Measurements from ENCODE around the gene MAN1C1. TPM values are rescaled to one million over a fixed set of nuclear protein-coding genes. Genes with fewer than 3 reads are reported as not detected.

MAN1C1 gene
- total RNA-seq, 1 experiment from 2014 or later: 16.8 TPM

- TF ChIP-seq AR (CRISPR knock-in tag; IDR thresholded peaks at IDR 0.05): no peak
- no peak for TF ChIP-seq NR2C2 (CRISPR knock-in tag; IDR thresholded peaks at IDR 0.05)
- no peak for TF ChIP-seq NFYB (CRISPR knock-in tag; conservative IDR thresholded peaks at IDR 0.05; ENCODE audit: low read depth)
- TF ChIP-seq ZNF396 (CRISPR knock-in tag; IDR thresholded peaks at IDR 0.05; ENCODE audit: borderline replicate concordance): no peak
Measured at GRCh38 chr1:25787760-25788166, 171.2 kb downstream of the MAN1C1 start (continued).

- ChIA-PET POLR2A (no interaction called here), CTCF (interaction anchor here (1.4 kb wide), 1 partner anchor 10 kb away, joined by 4 read pairs; no protein-coding TSS in a partner anchor)
- Mint-ChIP-seq H3K27me3 (ENCODE audit: low read depth) (no peaks in the 10 kb centered on the region; the same call in 1 of the 2 replicates), H3K9me3 (no peaks in the 10 kb centered on the region), H3K27ac (no peak overlapping the region), H3K4me3 (no peak overlapping the region), H3K36me3 (no peaks in the 10 kb centered on the region), H3K4me1 (no peaks in the 10 kb centered on the region)
- no peak for DNase-seq (ENCODE audit: low spot score)
- no peak for ATAC-seq
- TF ChIP-seq SP1 (CRISPR knock-in tag; conservative IDR thresholded peaks at IDR 0.05) (no peak), KAT7 (CRISPR knock-in tag; IDR thresholded peaks at IDR 0.05; ENCODE audit: borderline replicate concordance) (no peak), NR1H2 (CRISPR knock-in tag; IDR thresholded peaks at IDR 0.05) (no peak), PRRX2 (CRISPR knock-in tag; IDR thresholded peaks at IDR 0.05) (no peak), NFATC4 (CRISPR knock-in tag; IDR thresholded peaks at IDR 0.05) (no peak), ZBTB21 (CRISPR knock-in tag; IDR thresholded peaks at IDR 0.05; ENCODE audit: borderline replicate concordance) (no peak), EMX1 (CRISPR knock-in tag; IDR thresholded peaks at IDR 0.05) (no peak), E2F4 (CRISPR knock-in tag; IDR thresholded peaks at IDR 0.05; ENCODE audit: borderline replicate concordance, low read depth) (no peak), FOXP4 (CRISPR knock-in tag; IDR thresholded peaks at IDR 0.05) (no peak), USF1 (CRISPR knock-in tag; IDR thresholded peaks at IDR 0.05) (no peak), SMAD3 (CRISPR knock-in tag; IDR thresholded peaks at IDR 0.05; ENCODE audit: borderline replicate concordance) (no peak), ESRRA (CRISPR knock-in tag; IDR thresholded peaks at IDR 0.05; ENCODE audit: borderline replicate concordance) (no peak)
- TF ChIP-seq, protein P1, sequence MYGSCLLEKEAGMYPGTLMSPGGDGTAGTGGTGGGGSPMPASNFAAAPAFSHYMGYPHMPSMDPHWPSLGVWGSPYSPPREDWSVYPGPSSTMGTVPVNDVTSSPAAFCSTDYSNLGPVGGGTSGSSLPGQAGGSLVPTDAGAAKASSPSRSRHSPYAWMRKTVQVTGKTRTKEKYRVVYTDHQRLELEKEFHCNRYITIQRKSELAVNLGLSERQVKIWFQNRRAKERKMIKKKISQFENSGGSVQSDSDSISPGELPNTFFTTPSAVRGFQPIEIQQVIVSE (CRISPR knock-in tag; IDR thresholded peaks at IDR 0.05; ENCODE audit: borderline replicate concordance): no peak
- TF ChIP-seq, protein P2, sequence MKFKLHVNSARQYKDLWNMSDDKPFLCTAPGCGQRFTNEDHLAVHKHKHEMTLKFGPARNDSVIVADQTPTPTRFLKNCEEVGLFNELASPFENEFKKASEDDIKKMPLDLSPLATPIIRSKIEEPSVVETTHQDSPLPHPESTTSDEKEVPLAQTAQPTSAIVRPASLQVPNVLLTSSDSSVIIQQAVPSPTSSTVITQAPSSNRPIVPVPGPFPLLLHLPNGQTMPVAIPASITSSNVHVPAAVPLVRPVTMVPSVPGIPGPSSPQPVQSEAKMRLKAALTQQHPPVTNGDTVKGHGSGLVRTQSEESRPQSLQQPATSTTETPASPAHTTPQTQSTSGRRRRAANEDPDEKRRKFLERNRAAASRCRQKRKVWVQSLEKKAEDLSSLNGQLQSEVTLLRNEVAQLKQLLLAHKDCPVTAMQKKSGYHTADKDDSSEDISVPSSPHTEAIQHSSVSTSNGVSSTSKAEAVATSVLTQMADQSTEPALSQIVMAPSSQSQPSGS (CRISPR knock-in tag; IDR thresholded peaks at IDR 0.05; ENCODE audit: borderline replicate concordance, low read depth): no peak
- TF ChIP-seq, protein P3, sequence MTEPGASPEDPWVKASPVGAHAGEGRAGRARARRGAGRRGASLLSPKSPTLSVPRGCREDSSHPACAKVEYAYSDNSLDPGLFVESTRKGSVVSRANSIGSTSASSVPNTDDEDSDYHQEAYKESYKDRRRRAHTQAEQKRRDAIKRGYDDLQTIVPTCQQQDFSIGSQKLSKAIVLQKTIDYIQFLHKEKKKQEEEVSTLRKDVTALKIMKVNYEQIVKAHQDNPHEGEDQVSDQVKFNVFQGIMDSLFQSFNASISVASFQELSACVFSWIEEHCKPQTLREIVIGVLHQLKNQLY (CRISPR knock-in tag; IDR thresholded peaks at IDR 0.05): no peak
- TF ChIP-seq, protein P4, sequence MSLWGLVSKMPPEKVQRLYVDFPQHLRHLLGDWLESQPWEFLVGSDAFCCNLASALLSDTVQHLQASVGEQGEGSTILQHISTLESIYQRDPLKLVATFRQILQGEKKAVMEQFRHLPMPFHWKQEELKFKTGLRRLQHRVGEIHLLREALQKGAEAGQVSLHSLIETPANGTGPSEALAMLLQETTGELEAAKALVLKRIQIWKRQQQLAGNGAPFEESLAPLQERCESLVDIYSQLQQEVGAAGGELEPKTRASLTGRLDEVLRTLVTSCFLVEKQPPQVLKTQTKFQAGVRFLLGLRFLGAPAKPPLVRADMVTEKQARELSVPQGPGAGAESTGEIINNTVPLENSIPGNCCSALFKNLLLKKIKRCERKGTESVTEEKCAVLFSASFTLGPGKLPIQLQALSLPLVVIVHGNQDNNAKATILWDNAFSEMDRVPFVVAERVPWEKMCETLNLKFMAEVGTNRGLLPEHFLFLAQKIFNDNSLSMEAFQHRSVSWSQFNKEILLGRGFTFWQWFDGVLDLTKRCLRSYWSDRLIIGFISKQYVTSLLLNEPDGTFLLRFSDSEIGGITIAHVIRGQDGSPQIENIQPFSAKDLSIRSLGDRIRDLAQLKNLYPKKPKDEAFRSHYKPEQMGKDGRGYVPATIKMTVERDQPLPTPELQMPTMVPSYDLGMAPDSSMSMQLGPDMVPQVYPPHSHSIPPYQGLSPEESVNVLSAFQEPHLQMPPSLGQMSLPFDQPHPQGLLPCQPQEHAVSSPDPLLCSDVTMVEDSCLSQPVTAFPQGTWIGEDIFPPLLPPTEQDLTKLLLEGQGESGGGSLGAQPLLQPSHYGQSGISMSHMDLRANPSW (CRISPR knock-in tag; conservative IDR thresholded peaks at IDR 0.05; ENCODE audit: low read depth): no peak
Measured at GRCh38 chr1:25790472-25790871, 173.9 kb downstream of the MAN1C1 start.

Measured in WTC11 (cell line).